GM19239 (cell line): ENCODE data around the gene COPS8.
A peak's percentile ranks its signal among the peaks of the same experiment; 100 is the strongest.

Experiments used
- DNase-seq: peaks from one replicate; pipeline ENCODE4 v3.0.0; 2011; ENCODE audit warnings: low spot score; ENCODE audit not compliant: insufficient read length
- FAIRE-seq: peaks from 2 replicates; lab custom pipeline; 2011; peaks lifted over from hg19 to GRCh38; lab: Jason Lieb, UNC

The COPS8 gene

DNA sequence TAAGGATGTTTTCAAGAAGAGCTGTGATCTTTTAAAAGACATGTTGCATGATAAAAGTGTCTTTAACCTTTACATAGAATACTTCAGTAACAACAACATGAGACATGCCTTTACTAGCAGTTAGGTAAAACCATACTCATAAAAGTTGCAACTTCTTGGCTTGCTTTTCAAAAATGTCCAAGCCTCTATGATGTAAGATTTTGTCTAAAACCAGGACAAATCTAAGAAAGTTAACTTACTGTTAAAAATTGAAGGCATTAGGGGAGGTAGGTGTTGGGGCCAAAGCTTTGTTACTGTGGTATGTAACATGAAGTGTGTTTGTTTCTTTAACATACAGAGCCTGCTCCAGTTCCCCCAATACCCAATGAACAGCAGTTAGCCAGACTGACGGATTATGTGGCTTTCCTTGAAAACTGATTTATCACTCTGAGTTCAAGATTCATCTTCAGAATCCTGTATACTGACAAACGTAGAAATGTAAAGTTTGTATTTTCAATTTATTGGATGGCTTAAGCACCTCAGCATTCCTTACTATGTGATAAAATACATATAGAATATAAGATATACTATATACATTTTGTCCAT is 11.7 kb downstream of the COPS8 start:
- FAIRE-seq (no peak), DNase-seq (no peak)

GRCh38 chr2:237097911-237098702 is 12.4 kb downstream of the COPS8 start:
- DNase-seq, result no peak
- FAIRE-seq, result no peak

DNA sequence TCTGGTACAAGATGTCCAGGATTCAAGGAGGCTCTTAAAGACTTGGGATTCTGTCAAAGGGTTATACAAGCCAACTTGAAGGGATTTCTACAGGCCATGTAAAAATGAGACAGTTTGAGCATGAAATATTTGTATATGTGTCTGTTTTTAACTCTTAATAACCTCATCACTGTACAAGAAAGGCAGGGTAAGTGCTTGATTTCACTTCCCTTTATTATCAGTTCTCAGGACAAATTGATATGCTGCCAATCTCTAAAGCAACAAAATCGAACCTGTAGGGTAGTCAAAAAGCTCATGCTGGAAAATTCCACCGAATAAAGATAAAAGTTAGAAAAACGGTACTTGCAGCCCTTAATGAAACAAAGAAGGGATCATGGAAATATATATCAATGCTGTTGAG is 14.1 kb downstream of the COPS8 start:
- FAIRE-seq, result peak; percentile 42
- DNase-seq, result no peak

DNA sequence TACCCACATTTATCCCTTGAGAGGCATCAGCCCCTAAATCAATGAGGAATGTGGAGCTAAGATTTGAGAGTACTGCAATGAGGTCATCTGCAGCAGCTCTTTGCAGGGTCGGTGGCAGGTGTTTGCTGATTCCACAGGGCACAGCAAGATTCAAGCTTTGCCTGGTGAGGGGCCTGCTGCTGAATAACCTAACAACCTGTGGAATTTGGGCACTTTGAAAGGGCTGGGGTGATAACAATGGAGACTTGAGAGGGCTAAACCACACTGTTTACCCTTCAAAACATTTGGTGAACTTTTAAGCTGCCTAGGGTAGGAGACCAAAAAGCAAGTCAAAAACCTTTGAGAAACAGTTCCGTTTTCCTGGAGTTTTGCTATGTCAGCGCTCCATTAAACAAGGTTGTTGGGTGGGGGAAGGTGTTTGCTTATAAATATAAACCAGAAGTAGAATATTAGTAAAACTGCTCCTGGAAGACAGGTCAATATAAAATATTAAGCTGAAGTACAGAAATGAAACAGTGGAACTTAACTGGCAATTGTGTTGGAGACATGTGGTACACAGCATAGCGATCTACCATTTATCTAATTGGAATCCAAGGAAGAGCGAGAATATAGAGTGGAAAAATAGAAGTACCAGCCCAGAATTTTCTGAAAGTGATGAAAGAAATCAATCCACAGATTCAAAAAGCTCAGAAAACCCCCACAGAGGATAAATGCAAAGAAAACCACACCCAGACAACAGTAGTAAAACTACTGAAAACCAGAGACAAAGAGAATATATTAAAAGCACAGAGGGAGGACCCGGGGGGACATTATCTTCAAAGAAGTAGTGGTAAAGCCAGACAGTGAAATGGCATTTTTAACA is 15.7 kb downstream of the COPS8 start:
- DNase-seq (no peak), FAIRE-seq (no peak)

DNA sequence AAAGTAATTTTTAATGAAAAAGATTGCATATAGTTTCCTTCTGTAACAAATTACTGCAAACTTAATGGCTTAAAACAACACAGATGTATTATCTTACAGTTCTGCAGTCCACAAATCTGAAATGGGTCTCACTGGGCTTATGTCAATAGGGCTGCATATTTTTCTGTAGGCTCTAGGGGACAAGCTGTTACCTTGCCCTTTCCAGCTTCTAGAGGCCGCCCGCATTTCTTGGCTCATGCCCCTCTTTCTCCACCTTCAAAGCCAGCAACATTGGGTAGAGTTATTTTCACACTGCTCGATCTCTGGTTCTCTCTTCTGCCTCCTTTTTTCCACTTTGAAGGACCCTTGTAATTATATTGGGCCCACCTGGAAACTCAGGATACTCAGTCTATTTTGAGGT is 16.7 kb downstream of the COPS8 start:
- no peak for FAIRE-seq
- DNase-seq, result no peak

DNA sequence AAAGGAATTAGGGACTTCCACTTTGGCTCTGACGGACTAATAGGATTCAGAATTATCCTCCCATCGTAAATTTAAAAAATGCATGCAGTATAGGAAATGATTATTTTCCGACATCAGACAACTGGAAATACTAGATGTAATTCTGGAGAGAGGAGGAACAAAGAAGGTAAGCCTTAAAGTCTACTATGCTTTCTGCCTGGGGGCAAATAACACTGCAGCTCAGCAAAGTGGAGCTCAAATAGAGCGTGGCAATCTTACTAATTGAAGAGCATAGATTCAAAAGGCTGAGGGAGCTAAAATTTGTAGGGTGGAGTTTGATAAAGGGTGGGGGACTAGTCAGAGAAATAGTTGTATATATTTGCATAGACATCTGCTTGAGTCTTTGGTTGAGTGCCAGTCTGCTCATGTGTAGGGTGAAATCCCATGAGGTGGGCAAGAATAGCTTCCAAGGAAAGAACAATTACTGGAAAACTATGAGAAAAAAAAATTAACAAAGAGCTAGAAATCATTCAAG is 23.8 kb downstream of the COPS8 start:
- FAIRE-seq (no peak), DNase-seq (no peak)

- FAIRE-seq (no peak), DNase-seq (no peak)
These were observed 27.5 kb downstream of the COPS8 start for GRCh38 chr2:237113026-237113795.

DNA sequence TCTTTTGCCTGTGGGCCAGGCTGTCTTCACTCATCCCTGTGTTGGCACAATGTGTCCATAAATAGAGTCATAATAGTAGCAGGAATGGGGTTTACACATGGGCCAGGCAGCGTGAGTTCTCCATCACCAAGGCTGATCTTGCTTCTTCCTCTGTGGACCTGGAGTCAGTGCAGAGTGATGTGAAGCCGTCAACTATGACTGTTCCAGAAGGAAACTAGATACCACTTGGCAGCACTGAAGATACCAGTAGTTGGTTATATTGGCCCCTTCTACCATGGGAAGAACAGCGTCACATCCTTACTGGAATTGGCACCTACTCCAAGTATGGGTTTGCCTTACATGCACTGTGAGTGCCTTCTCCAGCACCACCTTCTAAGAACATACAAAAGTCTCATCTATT is 30.2 kb downstream of the COPS8 start:
- no peak for FAIRE-seq

DNA sequence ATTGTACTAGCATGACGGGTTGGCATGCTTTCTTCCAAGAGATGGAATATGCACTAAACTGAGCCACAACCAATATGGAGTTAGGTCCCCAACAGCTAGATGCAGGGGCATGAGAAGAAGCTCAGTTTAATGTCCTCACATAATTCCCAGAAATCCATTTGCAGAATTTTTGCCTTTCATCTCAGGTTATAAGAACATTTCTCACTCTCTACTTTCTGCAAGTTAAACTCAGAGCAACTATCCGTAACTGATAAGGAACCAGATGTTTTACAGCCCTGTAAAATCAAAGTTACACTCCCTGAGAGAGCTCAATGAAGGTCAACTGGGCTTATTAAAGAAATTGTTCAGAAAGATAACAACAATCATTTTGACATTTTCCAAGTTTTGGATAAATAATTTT is 30.7 kb downstream of the COPS8 start:
- FAIRE-seq (no peak), DNase-seq (no peak)

More for the DNA sequence above, 30.2 kb downstream of the COPS8 start:
- DNase-seq, result no peak

- FAIRE-seq (no peak), DNase-seq (no peak)
These were observed 32.3 kb downstream of the COPS8 start for GRCh38 chr2:237118025-237118424.

DNA sequence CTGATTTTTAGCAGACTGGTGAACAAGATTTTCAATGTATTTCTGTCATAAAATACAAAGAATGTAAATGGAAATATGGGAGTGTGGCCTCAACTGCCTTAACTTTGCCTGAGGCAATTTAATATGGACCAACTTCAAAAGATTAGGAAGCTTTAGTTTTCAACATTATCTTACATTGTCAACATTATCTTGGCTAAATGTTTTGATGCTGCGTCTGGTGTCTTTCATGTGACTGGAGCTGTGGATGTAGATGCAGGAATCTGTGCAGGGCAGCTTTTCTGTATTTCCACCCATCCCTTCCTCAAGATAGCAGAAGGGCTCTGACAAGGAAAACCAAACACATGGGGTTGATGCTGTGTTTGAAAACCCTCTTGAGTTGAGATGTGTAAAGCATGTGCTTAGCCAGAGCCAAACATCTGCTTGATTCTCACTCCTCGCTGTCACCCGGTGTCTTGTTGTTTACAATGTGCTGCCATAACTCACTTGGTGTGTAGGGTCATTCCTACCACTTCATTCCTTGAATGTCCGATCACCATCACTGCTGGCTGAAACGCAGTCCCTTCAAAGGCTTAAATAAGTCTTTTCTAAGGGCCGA is 33.0 kb downstream of the COPS8 start:
- no peak for DNase-seq

DNA sequence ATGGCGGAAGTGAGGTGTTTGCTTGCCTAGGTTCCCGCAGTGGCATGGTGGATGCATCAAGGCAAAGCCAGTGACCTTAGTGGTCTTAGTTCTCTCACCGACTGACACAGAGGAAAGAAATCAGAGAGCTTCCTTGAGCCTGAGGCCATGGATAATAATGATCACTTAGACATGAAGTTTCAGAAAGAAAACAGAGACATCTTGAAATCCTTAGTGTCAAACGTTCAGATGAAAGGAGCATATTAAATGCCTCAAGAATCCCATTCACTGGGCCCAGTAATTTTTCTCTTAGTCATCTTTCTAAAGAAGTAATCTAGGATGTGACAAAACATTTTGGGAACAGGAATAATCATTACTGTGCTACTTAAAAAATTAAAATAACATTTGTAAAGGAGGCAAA is 35.2 kb downstream of the COPS8 start:
- FAIRE-seq (no peak), DNase-seq (no peak)

More for the DNA sequence above, 33.0 kb downstream of the COPS8 start:
- no peak for FAIRE-seq

GRCh38 chr2:237121321-237121720 is 35.6 kb downstream of the COPS8 start:
- FAIRE-seq (no peak), DNase-seq (no peak)

DNA sequence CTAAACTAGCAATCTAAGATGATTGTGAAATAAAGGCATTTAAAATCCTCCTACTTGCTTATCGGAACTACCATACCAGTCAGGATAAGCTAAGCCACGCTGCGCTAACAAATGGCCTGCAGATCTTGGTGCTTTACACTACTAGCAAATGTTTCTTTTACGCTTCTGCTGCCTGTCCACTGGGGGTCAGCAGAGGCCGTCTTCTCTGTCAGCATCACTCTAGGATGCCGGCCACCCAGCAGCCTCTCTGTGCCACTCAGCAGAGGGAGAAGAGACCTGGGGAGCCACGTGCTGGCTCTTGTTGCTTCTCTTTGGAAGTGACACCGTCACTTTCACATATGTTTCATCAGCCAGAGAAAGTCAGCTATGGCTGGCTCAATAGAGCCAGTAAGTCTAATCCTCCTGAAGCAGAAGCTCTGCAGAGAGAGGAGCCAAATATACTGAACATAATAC is 36.6 kb downstream of the COPS8 start:
- peak; percentile 26 for DNase-seq

GRCh38 chr2:237124820-237125219 is 39.1 kb downstream of the COPS8 start:
- DNase-seq (no peak), FAIRE-seq (no peak)

More for the DNA sequence above, 36.6 kb downstream of the COPS8 start:
- FAIRE-seq, result peak; percentile 4

DNA sequence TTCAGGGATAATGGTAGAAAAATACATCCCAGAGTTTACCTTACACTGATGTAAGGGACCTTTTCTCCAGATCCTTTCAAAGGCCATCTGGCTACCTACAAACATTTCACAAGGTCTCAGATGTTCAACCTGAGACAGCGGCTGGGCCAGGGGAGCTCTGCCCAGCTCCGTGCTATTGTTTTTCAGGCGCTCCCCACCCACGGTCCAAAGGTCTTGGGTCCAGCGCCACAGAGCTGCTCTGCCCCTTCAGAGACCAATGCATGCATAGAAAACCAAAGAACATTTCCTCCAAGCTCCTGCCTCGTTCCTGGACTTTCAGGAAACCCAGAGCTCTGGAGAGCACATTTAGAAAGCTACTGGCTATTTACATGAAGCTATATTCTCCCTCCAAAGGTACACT is 40.3 kb downstream of the COPS8 start:
- no peak for FAIRE-seq

GRCh38 chr2:237126519-237127174 is 41.0 kb downstream of the COPS8 start:
- FAIRE-seq, result no peak

More for the DNA sequence above, 40.3 kb downstream of the COPS8 start:
- no peak for DNase-seq

DNA sequence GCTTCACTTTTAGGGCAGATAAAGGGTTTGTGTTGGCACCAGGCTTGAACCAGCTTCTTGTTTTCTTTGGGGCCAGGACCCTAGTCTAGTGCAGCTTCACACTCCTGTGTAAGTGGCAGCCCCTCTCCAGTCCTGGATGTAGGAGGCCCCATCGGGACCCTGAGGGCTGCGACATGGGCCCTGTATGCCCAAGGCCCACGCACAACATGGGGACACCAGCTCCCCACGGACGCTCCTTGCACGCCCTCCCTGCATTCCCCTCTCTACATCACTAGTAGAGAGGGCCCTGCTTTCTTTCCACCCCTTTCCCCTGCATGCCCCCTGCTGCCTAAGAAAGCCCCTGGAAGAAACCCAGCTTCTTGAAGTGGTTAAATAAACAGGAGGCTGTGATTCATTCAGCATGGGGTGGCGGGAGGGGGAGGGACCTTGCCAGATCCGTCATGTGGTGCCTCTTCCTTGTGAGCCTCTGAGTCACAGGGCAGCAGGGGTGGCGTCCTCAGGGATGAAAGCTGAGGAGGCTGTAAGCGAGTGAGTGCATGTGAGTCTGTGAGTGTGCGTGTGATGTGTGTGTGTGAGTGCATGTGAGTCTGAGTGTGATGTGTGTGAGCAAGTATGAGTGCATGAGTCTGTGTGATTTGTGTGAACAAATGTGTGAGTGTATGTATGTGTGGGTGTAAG is 42.5 kb downstream of the COPS8 start:
- FAIRE-seq (no peak), DNase-seq (no peak)

More at GRCh38 chr2:237126519-237127174, 41.0 kb downstream of the COPS8 start:
- no peak for DNase-seq
